PC-3 (cell line): Measurements from ENCODE around the gene TYW1.
"Not testable (repeated sequence)": the region's sequence is repeated elsewhere in the genome, so short reads cannot be mapped to it uniquely, and the experiment has no call there.

Experiments used
- CTCF ChIP-seq: fragments of 300-600 bp; sonication (generic); conservative IDR thresholded peaks from 2 replicates; pipeline ENCODE4 v1.5.1; 2017; ENCODE audit warnings: antibody characterized with exemption, low read depth, mild to moderate bottlenecking, low read length
- EZH2 ChIP-seq: fragments of 300-600 bp; sonication (generic); IDR thresholded peaks from one replicate; pipeline ENCODE4 v1.6.1; 2017; ENCODE audit warnings: antibody characterized with exemption, mild to moderate bottlenecking, low read length; ENCODE audit not compliant: unreplicated experiment
- EZH2phosphoT487 ChIP-seq: fragments of 300-600 bp; sonication (generic); IDR thresholded peaks from 2 replicates; pipeline ENCODE4 v1.6.1; 2018; ENCODE audit warnings: mild to moderate bottlenecking, antibody characterized with exemption, low read length, borderline replicate concordance

- not testable (repeated sequence) for TF ChIP-seq CTCF, EZH2, EZH2phosphoT487
Observed at GRCh38 chr7:67000601-67001258, 4.1 kb downstream of the TYW1 start.
